GM18873 (cell line): Measurements from ENCODE around the gene AUH.

ENCODE experiments used
- ATAC-seq: cut with Tn5 transposase; IDR thresholded peaks from one replicate; pipeline ENCODE4 v1.9.1; 2021; ENCODE audit warnings: mild to moderate bottlenecking, moderate library complexity, moderate number of reproducible peaks; ENCODE audit not compliant: unreplicated experiment, low FRiP score

The AUH gene

GRCh38 chr9:91195372-91196012 is 166.2 kb downstream of the AUH start:
- no peak for ATAC-seq

- no peak for ATAC-seq
These were observed 167.9 kb downstream of the AUH start for GRCh38 chr9:91193658-91194391.

- ATAC-seq: no peak
These were observed 168.5 kb downstream of the AUH start for GRCh38 chr9:91193087-91193657.

- ATAC-seq: no peak
These were observed 169.2 kb downstream of the AUH start for GRCh38 chr9:91192381-91193086.

GRCh38 chr9:91191411-91192380 is 170.0 kb downstream of the AUH start:
- no peak for ATAC-seq

- ATAC-seq: no peak
These were observed 171.7 kb downstream of the AUH start for GRCh38 chr9:91190062-91190461.

GRCh38 chr9:91188719-91189590 is 172.8 kb downstream of the AUH start:
- no peak for ATAC-seq

- no peak for ATAC-seq
These were observed 173.8 kb downstream of the AUH start for GRCh38 chr9:91187965-91188344.

- no peak for ATAC-seq
These were observed 174.3 kb downstream of the AUH start for GRCh38 chr9:91187311-91187964.

GRCh38 chr9:91186632-91187108 is 175.0 kb downstream of the AUH start:
- ATAC-seq: no peak

- ATAC-seq: no peak
These were observed 176.4 kb downstream of the AUH start for GRCh38 chr9:91185193-91185886.

GRCh38 chr9:91182429-91183225 is 179.1 kb downstream of the AUH start:
- ATAC-seq: no peak

GRCh38 chr9:91181541-91181940 is 180.2 kb downstream of the AUH start:
- no peak for ATAC-seq

GRCh38 chr9:91180930-91181268 is 180.8 kb downstream of the AUH start:
- ATAC-seq: no peak

GRCh38 chr9:91180240-91180929 is 181.3 kb downstream of the AUH start:
- no peak for ATAC-seq

- no peak for ATAC-seq
These were observed 182.2 kb downstream of the AUH start for GRCh38 chr9:91179237-91180138.
